PC-9 (cell line): Measurements from ENCODE around the gene IKZF2. TPM values are rescaled to one million over a fixed set of nuclear protein-coding genes. Genes with fewer than 3 reads are reported as not detected.

Source experiments
- BruUV-seq: library from RNA; stranded (reverse); fragments of 400-500 nt; replicated peaks from 2 replicates; lab custom pipeline; 2021; lab: Mats Ljungman, UMichigan
- CTCF ChIA-PET: fragments of 300-600 bp; sonication (Branson Sonifier 250); formaldehyde crosslinking; loops from one replicate; lab custom pipeline; 2022; ENCODE audit warnings: antibody characterized with exemption; lab: Charles Lee
- POLR2A ChIA-PET: fragments of 300-600 bp; sonication (Branson Sonifier 250); formaldehyde crosslinking; loops from one replicate; lab custom pipeline; 2022; ENCODE audit warnings: antibody characterized with exemption; ENCODE audit not compliant: unreplicated experiment; lab: Charles Lee
- DNase-seq, 2 experiments: peaks; one replicate each; pipeline versions ENCODE4 v3.0.0 to v3.0.0-alpha.2; 2015 to 2022; ENCODE audit warnings: mixed read lengths in 1 of 2
- H2AFZ ChIP-seq: fragments of 200-600 bp; sonication (generic); 2 replicates; pipeline ENCODE4 v1.8.1; 2017; ENCODE audit warnings: antibody characterized with exemption
- H3F3A ChIP-seq: fragments of 200-600 bp; sonication (generic); 2 replicates; pipeline ENCODE4 v1.8.1; 2017; ENCODE audit warnings: antibody characterized with exemption, mild to moderate bottlenecking, low read depth; ENCODE audit not compliant: insufficient read depth
- H3K27ac ChIP-seq: fragments of 200-600 bp; sonication (generic); 2 replicates; pipeline ENCODE4 v1.6.1; 2016; ENCODE audit warnings: mixed run types
- H3K27me3 ChIP-seq: fragments of 200-600 bp; sonication (generic); 2 replicates; pipeline ENCODE4 v1.6.1; 2016; ENCODE audit warnings: low read depth, mixed run types; ENCODE audit not compliant: insufficient read depth
- H3K36me3 ChIP-seq: fragments of 200-600 bp; sonication (generic); 2 replicates; pipeline ENCODE4 v1.6.1; 2016; ENCODE audit warnings: low read depth, mixed run types
- H3K4me1 ChIP-seq: fragments of 200-600 bp; sonication (generic); replicated peaks from 2 replicates; pipeline ENCODE4 v1.6.1; 2016; ENCODE audit warnings: mixed run types; ENCODE audit not compliant: insufficient read depth
- H3K4me2 ChIP-seq: fragments of 200-600 bp; sonication (generic); 2 replicates; pipeline ENCODE4 v1.6.1; 2017; ENCODE audit warnings: mixed run types
- H3K4me3 ChIP-seq: fragments of 200-600 bp; sonication (generic); 2 replicates; pipeline ENCODE4 v1.6.1; 2016; ENCODE audit warnings: mixed run types
- H3K79me2 ChIP-seq: fragments of 200-600 bp; sonication (generic); 2 replicates; pipeline ENCODE4 v1.6.1; 2017; ENCODE audit warnings: low read depth, mixed run types
- H3K9me2 ChIP-seq: fragments of 200-600 bp; sonication (generic); 2 replicates; pipeline ENCODE4 v1.8.1; 2017; ENCODE audit warnings: mild to moderate bottlenecking; ENCODE audit not compliant: insufficient read depth
- H3K9me3 ChIP-seq: fragments of 200-600 bp; sonication (generic); 2 replicates; pipeline ENCODE4 v1.8.1; 2016; ENCODE audit warnings: low read depth; ENCODE audit not compliant: insufficient read depth
- H4K20me1 ChIP-seq: fragments of 200-600 bp; sonication (generic); 2 replicates; pipeline ENCODE4 v1.8.1; 2017; ENCODE audit not compliant: insufficient read depth
- EZH2 ChIP-seq: fragments of 200-600 bp; sonication (generic); IDR thresholded peaks from 2 replicates; pipeline ENCODE4 v1.8.0; 2017; ENCODE audit warnings: antibody characterized with exemption, low read depth
- intact Hi-C: fragments of 100-400 bp; cut with micrococcal nuclease; formaldehyde crosslinking; loops from one replicate; pipeline ENCODE4 v1.10.0; 2022; ENCODE audit not compliant: unreplicated experiment
- total RNA-seq: library from RNA; stranded (reverse); gene quantifications from 2 replicates; pipeline ENCODE4 v1.2.3, GENCODE V29; 2021
- TF ChIP-seq, protein P1 (sequence below): fragments of 200-600 bp; sonication (generic); conservative IDR thresholded peaks from 2 replicates; pipeline ENCODE4 v1.6.1; 2017; ENCODE audit warnings: mixed run types, antibody characterized with exemption, mild to moderate bottlenecking, moderate library complexity

IKZF2 gene
- total RNA-seq, 1 experiment from 2014 or later = 28.3 TPM

DNA sequence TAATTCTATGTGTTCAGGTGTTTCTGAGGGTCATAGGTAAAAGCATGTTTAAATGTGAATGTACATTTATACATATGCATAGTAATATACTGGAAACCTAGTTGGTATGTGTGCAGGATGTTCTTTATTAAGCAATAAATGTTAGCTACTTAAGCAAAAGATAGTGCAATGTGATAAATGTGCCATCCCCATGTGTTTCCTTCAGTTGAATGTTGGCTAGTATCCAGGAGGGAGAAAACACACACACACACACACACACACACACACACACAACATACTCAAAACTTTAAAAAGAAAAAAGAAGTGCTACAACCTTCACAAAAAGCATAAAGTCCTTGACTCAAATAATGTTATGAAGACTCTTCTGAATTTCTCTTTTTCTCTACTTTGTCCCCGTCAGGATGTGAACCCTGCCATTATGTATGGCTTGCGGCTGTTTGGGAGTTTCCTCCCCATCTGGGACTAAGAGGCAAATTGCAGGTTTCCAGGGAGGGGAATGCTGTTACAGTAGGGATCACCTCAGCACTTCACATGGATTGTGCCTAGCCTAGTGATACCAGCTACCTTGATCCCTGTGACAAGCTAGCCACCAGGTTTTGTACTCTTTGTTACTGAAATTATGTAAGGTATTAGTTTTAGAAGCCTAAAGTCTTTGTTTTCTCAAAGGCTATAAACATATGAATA lies 82.6 kb downstream of the IKZF2 start:
- no peak for DNase-seq
- Histone ChIP-seq H3K27me3 (no peaks in the 10 kb centered on the region), H3K4me3 (no peak overlapping the region), H3K9me2 (no peaks in the 10 kb centered on the region; the same call in 1 of the 2 replicates), H3K36me3 (no peaks in the 10 kb centered on the region), H3K27ac (no peak overlapping the region), H3K9me3 (no peaks in the 10 kb centered on the region), H3K4me1 (no peaks in the 10 kb centered on the region), H2AFZ (no peak overlapping the region), H3K79me2 (0 out of 2 replicates have a peak, but pooled peaks cover 4% of the 10 kb centered on the region), H4K20me1 (no peaks in the 10 kb centered on the region), H3K4me2 (no peak overlapping the region), H3F3A (no peaks in the 10 kb centered on the region)
- ChIA-PET CTCF (no interaction called here), POLR2A (no interaction called here)
- no peak for TF ChIP-seq EZH2
- TF ChIP-seq, protein P1, sequence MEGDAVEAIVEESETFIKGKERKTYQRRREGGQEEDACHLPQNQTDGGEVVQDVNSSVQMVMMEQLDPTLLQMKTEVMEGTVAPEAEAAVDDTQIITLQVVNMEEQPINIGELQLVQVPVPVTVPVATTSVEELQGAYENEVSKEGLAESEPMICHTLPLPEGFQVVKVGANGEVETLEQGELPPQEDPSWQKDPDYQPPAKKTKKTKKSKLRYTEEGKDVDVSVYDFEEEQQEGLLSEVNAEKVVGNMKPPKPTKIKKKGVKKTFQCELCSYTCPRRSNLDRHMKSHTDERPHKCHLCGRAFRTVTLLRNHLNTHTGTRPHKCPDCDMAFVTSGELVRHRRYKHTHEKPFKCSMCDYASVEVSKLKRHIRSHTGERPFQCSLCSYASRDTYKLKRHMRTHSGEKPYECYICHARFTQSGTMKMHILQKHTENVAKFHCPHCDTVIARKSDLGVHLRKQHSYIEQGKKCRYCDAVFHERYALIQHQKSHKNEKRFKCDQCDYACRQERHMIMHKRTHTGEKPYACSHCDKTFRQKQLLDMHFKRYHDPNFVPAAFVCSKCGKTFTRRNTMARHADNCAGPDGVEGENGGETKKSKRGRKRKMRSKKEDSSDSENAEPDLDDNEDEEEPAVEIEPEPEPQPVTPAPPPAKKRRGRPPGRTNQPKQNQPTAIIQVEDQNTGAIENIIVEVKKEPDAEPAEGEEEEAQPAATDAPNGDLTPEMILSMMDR = no peak
- intact Hi-C loops = no loop called here
- BruUV-seq = no TSS peak

DNA sequence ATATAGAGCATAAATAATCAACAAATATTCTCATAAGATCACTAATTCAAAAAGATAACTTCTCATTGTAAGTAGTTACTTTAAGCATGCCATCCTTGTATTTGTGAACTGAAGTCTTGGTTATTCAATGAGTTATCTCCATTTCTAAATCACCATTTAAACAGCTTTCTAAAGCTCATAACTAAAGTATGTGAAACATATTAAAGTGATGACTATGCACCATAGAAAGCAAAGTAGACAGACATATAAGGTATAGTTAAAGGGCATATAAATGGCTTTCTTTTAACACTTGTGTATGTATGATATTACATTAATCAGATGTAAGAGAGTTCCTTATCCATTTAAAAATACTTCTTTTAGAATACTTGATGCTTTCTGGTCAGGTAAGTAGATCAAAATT lies 83.5 kb downstream of the IKZF2 start:
- 0 out of 2 replicates have a peak, but pooled peaks cover 4% of the 10 kb centered on the region for H3K79me2 ChIP-seq
- no peaks in the 10 kb centered on the region for H3K27me3 ChIP-seq
- DNase-seq = no peak
- H3K9me2 ChIP-seq = no peaks in the 10 kb centered on the region
- H3K27ac ChIP-seq = no peak overlapping the region
- H3K4me2 ChIP-seq = no peak overlapping the region
- no peak overlapping the region for H3K4me3 ChIP-seq
- H2AFZ ChIP-seq = no peak overlapping the region
- no peaks in the 10 kb centered on the region for H3F3A ChIP-seq
- ChIA-PET CTCF (no interaction called here), POLR2A (interaction anchor here (0.5 kb wide), 1 partner anchor 27 kb away, joined by 6 read pairs; no protein-coding TSS in a partner anchor)
- no TSS peak for BruUV-seq
- no peaks in the 10 kb centered on the region for H4K20me1 ChIP-seq
- intact Hi-C loops = no loop called here
- no peaks in the 10 kb centered on the region for H3K4me1 ChIP-seq
- no peaks in the 10 kb centered on the region for H3K9me3 ChIP-seq
- no peak for TF ChIP-seq EZH2
- TF ChIP-seq, protein P1 = no peak
- H3K36me3 ChIP-seq = no peaks in the 10 kb centered on the region

DNA sequence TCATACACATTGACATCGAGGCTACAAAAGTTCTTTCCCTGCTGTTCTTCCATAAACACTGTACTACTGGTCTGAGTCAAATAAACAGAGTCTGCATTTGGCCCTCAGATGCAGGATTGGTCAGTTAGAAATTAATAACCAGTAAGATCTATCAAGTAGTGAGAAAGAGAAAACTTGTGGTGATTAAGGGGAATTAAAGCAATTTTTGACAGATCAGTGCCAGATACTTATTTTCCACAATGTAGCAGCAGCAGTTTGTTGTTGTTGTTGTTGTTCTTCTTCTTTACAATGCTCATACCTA lies 85.0 kb downstream of the IKZF2 start:
- Histone ChIP-seq H3K79me2 (0 out of 2 replicates have a peak, but pooled peaks cover 4% of the 10 kb centered on the region), H2AFZ (no peak overlapping the region), H3K9me2 (no peaks in the 10 kb centered on the region), H4K20me1 (no peaks in the 10 kb centered on the region), H3K4me1 (no peaks in the 10 kb centered on the region), H3K27me3 (no peaks in the 10 kb centered on the region), H3K9me3 (no peaks in the 10 kb centered on the region), H3K27ac (no peak overlapping the region), H3K36me3 (no peaks in the 10 kb centered on the region), H3F3A (no peaks in the 10 kb centered on the region), H3K4me3 (no peak overlapping the region), H3K4me2 (no peak overlapping the region)
- BruUV-seq = no TSS peak
- TF ChIP-seq, protein P1 = no peak
- TF ChIP-seq EZH2 = no peak
- CTCF ChIA-PET = no interaction called here
- POLR2A ChIA-PET = no interaction called here
- DNase-seq = no peak
- intact Hi-C loops = no loop called here
